Choroid plexus epithelial cell (primary cell): ENCODE results near the gene YARS1.

Experiments
- DNase-seq: peaks from one replicate; pipeline ENCODE4 v3.0.0-alpha.2; 2010; ENCODE audit warnings: low read depth
- H3K4me3 ChIP-seq: 2 replicates; pipeline ENCODE4 v1.5.1; 2011; ENCODE audit warnings: low read depth, mild to moderate bottlenecking, control low read depth, low read length, moderate library complexity
- TF ChIP-seq, protein P1 (sequence below): conservative IDR thresholded peaks from 2 replicates; pipeline ENCODE4 v1.5.1; 2011; ENCODE audit warnings: low read depth, mild to moderate bottlenecking, control low read depth, inconsistent platforms, low read length, moderate library complexity

The YARS1 gene

DNA sequence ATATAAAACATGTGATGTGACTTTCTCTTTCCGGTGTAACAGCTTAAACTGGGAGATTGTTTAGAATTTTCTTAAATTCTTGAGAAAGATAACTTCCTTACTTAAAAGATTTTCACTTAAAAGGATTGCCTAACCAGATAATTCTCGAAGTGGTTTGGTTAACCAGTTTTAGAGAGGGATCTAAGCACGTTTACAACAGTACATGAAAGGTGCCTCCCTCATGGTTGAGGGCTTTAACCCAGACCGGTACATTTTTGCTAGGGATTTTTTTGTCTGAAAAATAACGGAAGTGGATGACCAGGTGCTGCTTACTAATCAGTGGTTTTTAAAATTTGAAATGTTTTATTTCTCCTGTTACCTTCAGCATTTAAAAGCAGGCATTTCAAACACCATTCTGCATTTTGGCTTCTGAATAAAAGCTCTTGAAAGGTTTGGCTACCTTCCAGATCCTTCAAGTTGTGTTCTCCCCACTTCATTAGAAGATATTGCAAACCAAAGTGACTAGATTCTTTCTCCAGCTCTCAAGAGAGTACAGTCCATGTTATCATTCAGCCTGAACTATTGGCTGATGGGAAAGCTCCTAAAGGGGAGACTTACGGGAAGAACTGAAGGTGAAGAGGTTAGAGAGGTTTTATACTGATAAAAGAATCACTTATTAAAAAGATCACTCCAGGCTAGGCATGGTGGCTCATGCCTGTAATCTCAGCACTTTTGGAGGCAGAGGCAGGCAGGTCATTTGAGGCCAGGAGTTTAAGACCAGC is 13.1 kb upstream of the YARS1 start:
- TF ChIP-seq, protein P1, sequence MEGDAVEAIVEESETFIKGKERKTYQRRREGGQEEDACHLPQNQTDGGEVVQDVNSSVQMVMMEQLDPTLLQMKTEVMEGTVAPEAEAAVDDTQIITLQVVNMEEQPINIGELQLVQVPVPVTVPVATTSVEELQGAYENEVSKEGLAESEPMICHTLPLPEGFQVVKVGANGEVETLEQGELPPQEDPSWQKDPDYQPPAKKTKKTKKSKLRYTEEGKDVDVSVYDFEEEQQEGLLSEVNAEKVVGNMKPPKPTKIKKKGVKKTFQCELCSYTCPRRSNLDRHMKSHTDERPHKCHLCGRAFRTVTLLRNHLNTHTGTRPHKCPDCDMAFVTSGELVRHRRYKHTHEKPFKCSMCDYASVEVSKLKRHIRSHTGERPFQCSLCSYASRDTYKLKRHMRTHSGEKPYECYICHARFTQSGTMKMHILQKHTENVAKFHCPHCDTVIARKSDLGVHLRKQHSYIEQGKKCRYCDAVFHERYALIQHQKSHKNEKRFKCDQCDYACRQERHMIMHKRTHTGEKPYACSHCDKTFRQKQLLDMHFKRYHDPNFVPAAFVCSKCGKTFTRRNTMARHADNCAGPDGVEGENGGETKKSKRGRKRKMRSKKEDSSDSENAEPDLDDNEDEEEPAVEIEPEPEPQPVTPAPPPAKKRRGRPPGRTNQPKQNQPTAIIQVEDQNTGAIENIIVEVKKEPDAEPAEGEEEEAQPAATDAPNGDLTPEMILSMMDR, result no peak
- no peak for DNase-seq
- H3K4me3 ChIP-seq, result no peak overlapping the region

- TF ChIP-seq, protein P1, result peak; percentile 40
- peak; percentile 52 for DNase-seq
- H3K4me3 ChIP-seq, result no peak overlapping the region
These were observed 11.2 kb upstream of the YARS1 start for GRCh38 chr1:32828341-32828740.

- H3K4me3 ChIP-seq, result no peak overlapping the region
- DNase-seq, result no peak
- TF ChIP-seq, protein P1, result no peak
These were observed 8.0 kb upstream of the YARS1 start for GRCh38 chr1:32825181-32825580.

DNA sequence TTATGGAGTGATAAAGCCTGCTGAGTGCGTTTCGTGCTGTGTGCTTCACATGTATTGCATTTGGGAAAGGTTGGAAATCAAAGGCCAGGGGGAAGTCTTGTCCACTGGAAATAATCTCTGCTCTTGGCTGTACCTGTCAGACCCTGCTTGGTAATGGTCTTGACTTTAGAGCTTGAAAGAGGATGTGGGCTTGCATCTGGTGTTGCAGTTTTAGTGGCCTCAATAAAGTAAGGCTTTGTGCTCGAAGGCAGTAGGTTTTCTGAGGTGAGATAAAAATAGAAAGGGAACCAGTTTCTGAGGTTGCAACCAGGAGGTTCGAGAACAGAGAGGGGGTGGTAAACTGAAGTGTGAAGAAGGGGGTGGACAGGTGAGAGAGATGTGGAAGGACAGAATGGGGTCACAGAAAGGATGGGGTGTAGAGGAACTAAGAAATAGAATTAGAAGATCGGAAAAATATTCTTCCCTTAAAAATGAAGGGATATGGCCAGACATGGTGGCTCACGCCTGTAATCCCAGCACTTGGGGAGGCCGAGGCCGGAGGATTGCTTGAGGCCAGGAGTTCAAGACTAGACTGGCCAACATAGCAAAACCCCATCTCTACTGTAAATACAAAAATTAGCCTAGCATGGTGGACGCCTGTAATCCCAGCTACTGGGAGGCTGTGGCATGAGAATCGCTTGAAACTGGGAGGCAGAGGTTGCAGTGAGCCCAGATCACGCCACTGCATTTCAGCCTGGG is 1.8 kb upstream of the YARS1 start:
- peak overlapping the region; percentile 99 for H3K4me3 ChIP-seq
- DNase-seq, result no peak
- TF ChIP-seq, protein P1, result no peak

DNA sequence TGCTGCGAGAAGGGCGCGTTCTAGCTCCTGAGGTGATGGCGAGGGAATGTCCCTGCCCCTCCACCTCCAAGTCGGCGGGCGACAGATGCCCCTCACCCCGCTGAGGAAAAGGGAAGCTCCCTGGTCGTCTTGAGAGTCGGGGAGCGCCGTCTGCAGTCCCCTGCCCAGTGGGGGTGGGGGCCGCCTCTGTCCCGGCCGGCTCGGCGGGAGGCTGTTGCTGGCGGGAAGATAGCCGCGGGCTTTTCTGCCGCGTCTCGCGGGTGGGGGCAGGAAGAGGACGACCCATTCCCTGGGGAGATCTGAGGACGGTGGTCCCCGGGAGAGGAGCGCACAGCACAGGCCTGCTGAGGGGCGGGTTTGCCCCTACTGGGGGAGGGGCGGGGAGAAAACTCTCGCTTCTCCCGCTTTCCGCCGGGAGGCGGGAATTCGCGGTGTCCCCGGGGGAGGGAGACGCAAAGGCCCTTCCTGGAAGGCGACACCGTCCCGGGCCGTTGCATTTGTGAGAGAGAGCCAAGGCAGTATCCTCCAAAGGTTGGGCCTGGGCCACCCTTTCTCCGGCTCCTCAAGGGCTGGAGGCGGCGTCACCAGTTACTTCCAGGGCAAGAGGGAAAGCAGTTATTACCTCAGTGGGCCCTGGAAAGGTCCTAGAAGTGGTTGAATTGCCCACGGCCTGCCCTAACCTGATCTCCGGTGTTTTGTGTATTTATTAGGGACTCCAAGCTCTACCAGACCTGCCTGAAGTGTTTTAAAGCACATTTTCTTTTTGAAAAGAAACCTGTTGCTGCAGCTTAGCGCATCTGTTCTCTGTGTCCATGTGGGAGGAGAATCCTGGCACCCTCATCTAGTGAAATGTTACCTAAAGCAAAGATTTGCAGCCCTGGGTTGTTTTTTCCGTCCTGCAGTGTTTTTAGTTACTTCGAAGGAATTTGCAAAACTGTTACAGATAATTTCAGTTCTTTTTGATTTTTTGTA is 943 bp upstream of the YARS1 start:
- peak; percentile 48 for DNase-seq
- H3K4me3 ChIP-seq, result peak overlapping the region; percentile 99
- TF ChIP-seq, protein P1, result no peak

- TF ChIP-seq, protein P1, result no peak
- H3K4me3 ChIP-seq, result peak overlapping the region; percentile 99
- DNase-seq, result peak; percentile 46
These were observed 441 bp downstream of the YARS1 start for GRCh38 chr1:32816676-32817158.
